HEK293 (cell line): ENCODE results near the gene CREBBP.

Source experiments
- CTCF ChIA-PET: fragments of 350-600 bp; formaldehyde crosslinking; extraction: SDS; loops from one replicate; lab custom pipeline; 2021; ENCODE audit warnings: antibody characterized with exemption; lab: Yijun Ruan, JAX
- POLR2A ChIA-PET: fragments of 300-600 bp; formaldehyde crosslinking; extraction: SDS; loops from one replicate; lab custom pipeline; 2020; ENCODE audit warnings: antibody characterized with exemption, inconsistent platforms; lab: Yijun Ruan, JAX
- H3K27ac ChIP-seq: fragments of 200-500 bp; sonication (Bioruptor generic); 2 replicates; pipeline ENCODE4 v1.5.1; 2014; ENCODE audit warnings: low read depth, low read length, control low read depth, inconsistent platforms; ENCODE audit errors: extremely low read depth
- H3K36me3 ChIP-seq, 2 experiments: fragments of 200-500 bp in 1 of 2; sonication (Bioruptor generic) in 1 of 2; 1 replicate in 1 of 2; 2 replicates in 1 of 2; pipeline ENCODE4 v1.5.1; 2014 to 2017; ENCODE audit warnings: inconsistent platforms in 2 of 2, low read length in 2 of 2; ENCODE audit not compliant: control insufficient read depth in 2 of 2, insufficient read depth in 1 of 2
- H3K4me1 ChIP-seq: fragments of 200-500 bp; sonication (Bioruptor generic); 2 replicates; pipeline ENCODE4 v1.5.1; 2014; ENCODE audit warnings: mild to moderate bottlenecking, low read length, inconsistent platforms; ENCODE audit not compliant: control insufficient read depth, insufficient read depth
- H3K4me3 ChIP-seq: 2 replicates; pipeline ENCODE4 v1.5.1; 2011; ENCODE audit warnings: low read depth, mild to moderate bottlenecking, control low read depth, low read length, moderate library complexity
- H3K9me3 ChIP-seq: fragments of 200-500 bp; sonication (Bioruptor generic); 2 replicates; pipeline ENCODE4 v1.5.1; 2014; ENCODE audit warnings: low read depth, low read length, inconsistent platforms; ENCODE audit not compliant: control insufficient read depth, insufficient read depth
- GLIS1 ChIP-seq: fragments of 450-650 bp; formaldehyde crosslinking; IDR thresholded peaks from 2 replicates; pipeline ENCODE4 v1.5.1; 2016; ENCODE audit warnings: missing biosample characterization, missing genetic modification characterization
- OVOL3 ChIP-seq: fragments of 450-650 bp; formaldehyde crosslinking; IDR thresholded peaks from 2 replicates; pipeline ENCODE4 v1.5.1; 2016; ENCODE audit warnings: missing biosample characterization, missing genetic modification characterization
- ZBTB17 ChIP-seq: fragments of 450-650 bp; formaldehyde crosslinking; IDR thresholded peaks from 2 replicates; pipeline ENCODE4 v1.5.1; 2016; ENCODE audit warnings: missing biosample characterization, missing genetic modification characterization
- ZEB2 ChIP-seq: fragments of 450-650 bp; formaldehyde crosslinking; IDR thresholded peaks from 2 replicates; pipeline ENCODE4 v1.5.1; 2016; ENCODE audit warnings: missing biosample characterization, missing genetic modification characterization
- ZFP41 ChIP-seq: fragments of 450-650 bp; formaldehyde crosslinking; IDR thresholded peaks from 2 replicates; pipeline ENCODE4 v1.5.1; 2016; ENCODE audit warnings: missing biosample characterization, missing genetic modification characterization, borderline replicate concordance
- ZFP69B ChIP-seq: fragments of 450-650 bp; formaldehyde crosslinking; IDR thresholded peaks from 2 replicates; pipeline ENCODE4 v1.5.1; 2016; ENCODE audit warnings: missing biosample characterization, missing genetic modification characterization
- ZNF10 ChIP-seq: fragments of 450-650 bp; formaldehyde crosslinking; IDR thresholded peaks from 2 replicates; pipeline ENCODE4 v1.5.1; 2017; ENCODE audit warnings: missing biosample characterization, missing genetic modification characterization
- ZNF132 ChIP-seq: fragments of 450-650 bp; formaldehyde crosslinking; IDR thresholded peaks from 2 replicates; pipeline ENCODE4 v1.5.1; 2017; ENCODE audit warnings: missing biosample characterization, missing genetic modification characterization, borderline replicate concordance
- ZNF391 ChIP-seq: fragments of 450-650 bp; formaldehyde crosslinking; IDR thresholded peaks from 2 replicates; pipeline ENCODE4 v1.5.1; 2016; ENCODE audit warnings: low read depth, missing biosample characterization, missing genetic modification characterization, borderline replicate concordance
- ZNF549 ChIP-seq: fragments of 450-650 bp; IDR thresholded peaks from 2 replicates; pipeline ENCODE4 v1.5.1; 2018; ENCODE audit warnings: missing biosample characterization, missing genetic modification characterization, mild to moderate bottlenecking, inconsistent platforms, moderate library complexity
- ZNF600 ChIP-seq: fragments of 450-650 bp; formaldehyde crosslinking; IDR thresholded peaks from 2 replicates; pipeline ENCODE4 v1.5.1; 2016; ENCODE audit warnings: missing biosample characterization, missing genetic modification characterization
- ZNF654 ChIP-seq: fragments of 450-650 bp; formaldehyde crosslinking; IDR thresholded peaks from 2 replicates; pipeline ENCODE4 v1.5.1; 2016; ENCODE audit warnings: low read depth, missing biosample characterization, missing genetic modification characterization
- ZNF660 ChIP-seq: fragments of 450-650 bp; IDR thresholded peaks from 2 replicates; pipeline ENCODE4 v1.5.1; 2018; ENCODE audit warnings: missing biosample characterization, mild to moderate bottlenecking, missing genetic modification characterization
- ZNF843 ChIP-seq: fragments of 450-650 bp; formaldehyde crosslinking; IDR thresholded peaks from 2 replicates; pipeline ENCODE4 v1.5.1; 2016; ENCODE audit warnings: missing biosample characterization, missing genetic modification characterization
- ZSCAN30 ChIP-seq: fragments of 450-650 bp; IDR thresholded peaks from 2 replicates; pipeline ENCODE4 v1.5.1; 2018; ENCODE audit warnings: missing biosample characterization, mild to moderate bottlenecking, missing genetic modification characterization, moderate library complexity
- TF ChIP-seq, protein P1 (sequence below): fragments of 450-650 bp; formaldehyde crosslinking; IDR thresholded peaks from 2 replicates; pipeline ENCODE4 v1.5.1; 2016; ENCODE audit warnings: missing biosample characterization, missing genetic modification characterization
- TF ChIP-seq, protein P2 (sequence below): fragments of 450-650 bp; formaldehyde crosslinking; IDR thresholded peaks from 2 replicates; pipeline ENCODE4 v1.5.1; 2016; ENCODE audit warnings: missing biosample characterization, missing genetic modification characterization, low read depth
- TF ChIP-seq, protein P3 (sequence below): fragments of 450-650 bp; formaldehyde crosslinking; IDR thresholded peaks from 2 replicates; pipeline ENCODE4 v1.5.1; 2016; ENCODE audit warnings: missing biosample characterization, missing genetic modification characterization
- TF ChIP-seq, protein P4 (sequence below): fragments of 450-650 bp; formaldehyde crosslinking; IDR thresholded peaks from 2 replicates; pipeline ENCODE4 v1.5.1; 2017; ENCODE audit warnings: missing biosample characterization, mild to moderate bottlenecking, missing genetic modification characterization, moderate library complexity
- TF ChIP-seq, protein P5 (sequence below): fragments of 450-650 bp; formaldehyde crosslinking; IDR thresholded peaks from 2 replicates; pipeline ENCODE4 v1.5.1; 2017; ENCODE audit warnings: missing biosample characterization, missing genetic modification characterization

The CREBBP gene

GRCh38 chr16:3822366-3823045 lies 58.0 kb downstream of the CREBBP start (continued):
- TF ChIP-seq, protein P1, sequence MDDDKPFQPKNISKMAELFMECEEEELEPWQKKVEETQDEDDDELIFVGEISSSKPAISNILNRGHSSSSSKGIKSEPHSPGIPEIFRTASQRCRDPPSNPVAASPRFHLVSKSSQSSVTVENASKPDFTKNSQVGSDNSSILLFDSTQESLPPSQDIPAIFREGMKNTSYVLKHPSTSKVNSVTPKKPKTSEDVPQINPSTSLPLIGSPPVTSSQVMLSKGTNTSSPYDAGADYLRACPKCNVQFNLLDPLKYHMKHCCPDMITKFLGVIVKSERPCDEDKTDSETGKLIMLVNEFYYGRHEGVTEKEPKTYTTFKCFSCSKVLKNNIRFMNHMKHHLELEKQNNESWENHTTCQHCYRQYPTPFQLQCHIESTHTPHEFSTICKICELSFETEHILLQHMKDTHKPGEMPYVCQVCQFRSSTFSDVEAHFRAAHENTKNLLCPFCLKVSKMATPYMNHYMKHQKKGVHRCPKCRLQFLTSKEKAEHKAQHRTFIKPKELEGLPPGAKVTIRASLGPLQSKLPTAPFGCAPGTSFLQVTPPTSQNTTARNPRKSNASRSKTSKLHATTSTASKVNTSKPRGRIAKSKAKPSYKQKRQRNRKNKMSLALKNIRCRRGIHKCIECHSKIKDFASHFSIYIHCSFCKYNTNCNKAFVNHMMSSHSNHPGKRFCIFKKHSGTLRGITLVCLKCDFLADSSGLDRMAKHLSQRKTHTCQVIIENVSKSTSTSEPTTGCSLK, result no peak
- TF ChIP-seq ZNF10 (tag by site-specific recombination) (0 out of 2 replicates have a peak, but pooled peaks have one; percentile 12), ZNF391 (tag by site-specific recombination) (no peak), ZNF660 (no peak), ZFP41 (tag by site-specific recombination) (no peak)
- TF ChIP-seq, protein P2, sequence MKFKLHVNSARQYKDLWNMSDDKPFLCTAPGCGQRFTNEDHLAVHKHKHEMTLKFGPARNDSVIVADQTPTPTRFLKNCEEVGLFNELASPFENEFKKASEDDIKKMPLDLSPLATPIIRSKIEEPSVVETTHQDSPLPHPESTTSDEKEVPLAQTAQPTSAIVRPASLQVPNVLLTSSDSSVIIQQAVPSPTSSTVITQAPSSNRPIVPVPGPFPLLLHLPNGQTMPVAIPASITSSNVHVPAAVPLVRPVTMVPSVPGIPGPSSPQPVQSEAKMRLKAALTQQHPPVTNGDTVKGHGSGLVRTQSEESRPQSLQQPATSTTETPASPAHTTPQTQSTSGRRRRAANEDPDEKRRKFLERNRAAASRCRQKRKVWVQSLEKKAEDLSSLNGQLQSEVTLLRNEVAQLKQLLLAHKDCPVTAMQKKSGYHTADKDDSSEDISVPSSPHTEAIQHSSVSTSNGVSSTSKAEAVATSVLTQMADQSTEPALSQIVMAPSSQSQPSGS (tag by site-specific recombination), result no peak
- TF ChIP-seq, all 188 proteins: peak for 16

- no peak overlapping the region for H3K27ac ChIP-seq
- no peak overlapping the region for H3K4me3 ChIP-seq
- H3K4me1 ChIP-seq, result peaks cover 44% of the 10 kb centered on the region
- no peaks in the 10 kb centered on the region for H3K36me3 ChIP-seq
- ChIA-PET POLR2A (no interaction called here), CTCF (no interaction called here)
- no peaks in the 10 kb centered on the region for H3K9me3 ChIP-seq
- TF ChIP-seq OVOL3 (tag by site-specific recombination) (no peak), GLIS1 (tag by site-specific recombination) (peak; percentile 79), ZFP69B (tag by site-specific recombination) (0 out of 2 replicates have a peak, but pooled peaks have one; percentile 20)
- TF ChIP-seq, protein P3, sequence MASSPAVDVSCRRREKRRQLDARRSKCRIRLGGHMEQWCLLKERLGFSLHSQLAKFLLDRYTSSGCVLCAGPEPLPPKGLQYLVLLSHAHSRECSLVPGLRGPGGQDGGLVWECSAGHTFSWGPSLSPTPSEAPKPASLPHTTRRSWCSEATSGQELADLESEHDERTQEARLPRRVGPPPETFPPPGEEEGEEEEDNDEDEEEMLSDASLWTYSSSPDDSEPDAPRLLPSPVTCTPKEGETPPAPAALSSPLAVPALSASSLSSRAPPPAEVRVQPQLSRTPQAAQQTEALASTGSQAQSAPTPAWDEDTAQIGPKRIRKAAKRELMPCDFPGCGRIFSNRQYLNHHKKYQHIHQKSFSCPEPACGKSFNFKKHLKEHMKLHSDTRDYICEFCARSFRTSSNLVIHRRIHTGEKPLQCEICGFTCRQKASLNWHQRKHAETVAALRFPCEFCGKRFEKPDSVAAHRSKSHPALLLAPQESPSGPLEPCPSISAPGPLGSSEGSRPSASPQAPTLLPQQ (tag by site-specific recombination), result peak; percentile 50; the same call in 1 of the 2 replicates
These were observed 59.3 kb downstream of the CREBBP start for GRCh38 chr16:3821184-3821583.

DNA sequence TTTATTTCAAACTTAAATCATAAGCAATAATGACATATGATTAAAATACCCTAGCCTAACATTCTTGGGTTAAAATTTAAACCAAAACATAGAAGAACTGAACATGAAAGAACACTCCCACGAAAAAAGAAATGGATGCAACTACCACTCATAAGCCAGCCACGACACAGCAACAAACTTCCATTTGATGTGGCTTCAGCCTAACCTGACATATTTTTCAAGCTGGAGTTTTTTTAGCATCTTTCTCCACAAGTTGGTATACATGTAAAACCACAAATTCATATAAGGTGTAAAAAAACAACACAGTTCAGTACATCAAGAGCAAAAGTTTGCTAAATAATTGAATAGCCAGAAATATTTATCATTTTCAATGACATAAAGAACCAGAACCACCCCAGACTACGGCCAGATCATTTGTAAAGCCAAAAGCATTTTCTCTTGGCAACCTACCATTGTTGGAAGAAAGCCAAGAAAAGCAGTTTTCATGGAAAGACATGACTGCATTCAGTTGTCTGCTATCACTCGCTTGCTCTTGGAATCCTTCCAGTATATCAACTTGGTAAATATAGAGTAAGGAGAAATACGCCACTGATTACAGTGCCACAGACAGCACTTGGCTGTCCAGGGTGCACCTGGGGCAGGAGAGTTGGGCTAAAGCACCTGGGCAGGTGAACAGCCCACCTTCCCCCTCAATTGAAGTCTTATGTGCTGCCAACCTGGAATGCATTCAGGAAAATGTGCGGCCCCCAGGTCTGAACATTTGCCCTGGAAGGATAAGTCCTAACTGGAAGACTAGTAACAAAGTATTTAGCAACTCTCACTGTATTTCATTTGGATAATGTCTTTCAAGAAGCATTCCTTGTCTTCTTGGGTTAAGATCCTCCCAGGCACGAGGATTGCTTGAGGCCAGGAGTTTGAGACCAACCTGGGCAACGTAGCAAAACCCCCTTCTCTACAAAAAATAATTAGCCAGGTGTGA lies 60.5 kb downstream of the CREBBP start:
- Histone ChIP-seq H3K9me3 (no peaks in the 10 kb centered on the region), H3K36me3 (no peaks in the 10 kb centered on the region), H3K27ac (peak overlapping the region; percentile 34), H3K4me1 (peaks cover 44% of the 10 kb centered on the region), H3K4me3 (no peak overlapping the region)
- POLR2A ChIA-PET, result no interaction called here
- CTCF ChIA-PET, result interaction anchor here (0.7 kb wide), 1 partner anchor 52 kb away, joined by 3 read pairs; no protein-coding TSS in a partner anchor
- TF ChIP-seq, protein P4, sequence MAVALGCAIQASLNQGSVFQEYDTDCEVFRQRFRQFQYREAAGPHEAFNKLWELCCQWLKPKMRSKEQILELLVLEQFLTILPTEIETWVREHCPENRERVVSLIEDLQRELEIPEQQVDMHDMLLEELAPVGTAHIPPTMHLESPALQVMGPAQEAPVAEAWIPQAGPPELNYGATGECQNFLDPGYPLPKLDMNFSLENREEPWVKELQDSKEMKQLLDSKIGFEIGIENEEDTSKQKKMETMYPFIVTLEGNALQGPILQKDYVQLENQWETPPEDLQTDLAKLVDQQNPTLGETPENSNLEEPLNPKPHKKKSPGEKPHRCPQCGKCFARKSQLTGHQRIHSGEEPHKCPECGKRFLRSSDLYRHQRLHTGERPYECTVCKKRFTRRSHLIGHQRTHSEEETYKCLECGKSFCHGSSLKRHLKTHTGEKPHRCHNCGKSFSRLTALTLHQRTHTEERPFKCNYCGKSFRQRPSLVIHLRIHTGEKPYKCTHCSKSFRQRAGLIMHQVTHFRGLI (tag by site-specific recombination), result no peak
- TF ChIP-seq ZNF600 (tag by site-specific recombination) (peak; percentile 95), ZNF843 (peak; percentile 22; the same call in 1 of the 2 replicates), ZNF549 (tag by site-specific recombination) (peak; percentile 72), ZEB2 (tag by site-specific recombination) (peak; percentile 98), ZBTB17 (tag by site-specific recombination) (peak; percentile 85), ZSCAN30 (tag by site-specific recombination) (peak; percentile 36; the same call in 1 of the 2 replicates), ZNF654 (no peak), ZNF132 (tag by site-specific recombination) (no peak)
- TF ChIP-seq, protein P5, sequence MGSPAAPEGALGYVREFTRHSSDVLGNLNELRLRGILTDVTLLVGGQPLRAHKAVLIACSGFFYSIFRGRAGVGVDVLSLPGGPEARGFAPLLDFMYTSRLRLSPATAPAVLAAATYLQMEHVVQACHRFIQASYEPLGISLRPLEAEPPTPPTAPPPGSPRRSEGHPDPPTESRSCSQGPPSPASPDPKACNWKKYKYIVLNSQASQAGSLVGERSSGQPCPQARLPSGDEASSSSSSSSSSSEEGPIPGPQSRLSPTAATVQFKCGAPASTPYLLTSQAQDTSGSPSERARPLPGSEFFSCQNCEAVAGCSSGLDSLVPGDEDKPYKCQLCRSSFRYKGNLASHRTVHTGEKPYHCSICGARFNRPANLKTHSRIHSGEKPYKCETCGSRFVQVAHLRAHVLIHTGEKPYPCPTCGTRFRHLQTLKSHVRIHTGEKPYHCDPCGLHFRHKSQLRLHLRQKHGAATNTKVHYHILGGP (tag by site-specific recombination), result peak; percentile 66; the same call in 1 of the 2 replicates
- TF ChIP-seq, protein P3 (tag by site-specific recombination), result 0 out of 2 replicates have a peak, but pooled peaks have one; percentile 38
